Parathyroid adenoma (tissue), 2 donors: ENCODE data around the gene SGSH.

Source experiments
- H2AFZ ChIP-seq: fragments of 300-600 bp; sonication (generic); one replicate; pipeline ENCODE4 v1.7.0; 2017; ENCODE audit warnings: antibody characterized with exemption, mild to moderate bottlenecking
- H3K27ac ChIP-seq: fragments of 300-600 bp; sonication (generic); one replicate; pipeline ENCODE4 v1.7.0; 2017
- H3K27me3 ChIP-seq: fragments of 300-600 bp; sonication (generic); one replicate; pipeline ENCODE4 v1.7.0; 2017; ENCODE audit warnings: low read length; ENCODE audit not compliant: control insufficient read depth, insufficient read depth
- H3K36me3 ChIP-seq: fragments of 300-600 bp; sonication (generic); one replicate; pipeline ENCODE4 v1.7.0; 2017; ENCODE audit warnings: low read length; ENCODE audit not compliant: control insufficient read depth, insufficient read depth
- H3K4me1 ChIP-seq: fragments of 300-600 bp; sonication (generic); one replicate; pipeline ENCODE4 v1.7.0; 2017; ENCODE audit warnings: control low read depth
- H3K4me2 ChIP-seq: fragments of 300-600 bp; sonication (generic); one replicate; pipeline ENCODE4 v1.7.0; 2017; ENCODE audit warnings: low read length
- H3K4me3 ChIP-seq: fragments of 300-600 bp; sonication (generic); one replicate; pipeline ENCODE4 v1.7.0; 2017; ENCODE audit warnings: low read depth, low read length
- H3K79me2 ChIP-seq: fragments of 300-600 bp; sonication (generic); one replicate; pipeline ENCODE4 v1.7.0; 2017; ENCODE audit warnings: control low read depth
- H3K9ac ChIP-seq: fragments of 300-600 bp; sonication (generic); one replicate; pipeline ENCODE4 v1.7.0; 2017; ENCODE audit warnings: mild to moderate bottlenecking
- H3K9me3 ChIP-seq: fragments of 300-600 bp; sonication (generic); one replicate; pipeline ENCODE4 v1.7.0; 2017; ENCODE audit warnings: low read length; ENCODE audit not compliant: control insufficient read depth
- CTCF ChIP-seq: fragments of 300-600 bp; sonication (generic); IDR thresholded peaks from one replicate; pipeline ENCODE4 v1.7.0; 2017; ENCODE audit warnings: antibody characterized with exemption, mild to moderate bottlenecking
- donor health status: primary hyperparathyroidism.

The SGSH gene

GRCh38 chr17:80198144-80198661 is 21.9 kb downstream of the SGSH start:
- H3K27ac ChIP-seq: no peak overlapping the region
- H3K4me3 ChIP-seq: no peak overlapping the region
- no peak overlapping the region for H3K4me2 ChIP-seq
- H3K27me3 ChIP-seq: no peaks in the 10 kb centered on the region
- H3K79me2 ChIP-seq: no peaks in the 10 kb centered on the region
- H3K9me3 ChIP-seq: no peaks in the 10 kb centered on the region
- H2AFZ ChIP-seq: no peak overlapping the region
- H3K4me1 ChIP-seq: no peaks in the 10 kb centered on the region
- TF ChIP-seq CTCF: no peak
- H3K9ac ChIP-seq: no peak overlapping the region
- no peaks in the 10 kb centered on the region for H3K36me3 ChIP-seq

- no peak overlapping the region for H3K4me2 ChIP-seq
- H2AFZ ChIP-seq: no peak overlapping the region
- H3K9me3 ChIP-seq: no peaks in the 10 kb centered on the region
- no peaks in the 10 kb centered on the region for H3K79me2 ChIP-seq
- H3K36me3 ChIP-seq: no peaks in the 10 kb centered on the region
- H3K4me3 ChIP-seq: no peak overlapping the region
- H3K9ac ChIP-seq: no peak overlapping the region
- no peak overlapping the region for H3K27ac ChIP-seq
- H3K4me1 ChIP-seq: no peaks in the 10 kb centered on the region
- no peaks in the 10 kb centered on the region for H3K27me3 ChIP-seq
- no peak for TF ChIP-seq CTCF
These were observed 23.5 kb downstream of the SGSH start for GRCh38 chr17:80196652-80197051.

- no peak overlapping the region for H3K4me3 ChIP-seq
- no peaks in the 10 kb centered on the region for H3K9me3 ChIP-seq
- H3K27ac ChIP-seq: no peak overlapping the region
- H2AFZ ChIP-seq: no peak overlapping the region
- H3K36me3 ChIP-seq: no peaks in the 10 kb centered on the region
- TF ChIP-seq CTCF: peak; percentile 83
- no peaks in the 10 kb centered on the region for H3K4me1 ChIP-seq
- H3K79me2 ChIP-seq: no peaks in the 10 kb centered on the region
- no peak overlapping the region for H3K9ac ChIP-seq
- H3K27me3 ChIP-seq: no peaks in the 10 kb centered on the region
- H3K4me2 ChIP-seq: no peak overlapping the region
These were observed 24.2 kb downstream of the SGSH start for GRCh38 chr17:80195671-80196529.

- Histone ChIP-seq H3K9me3 (no peaks in the 10 kb centered on the region), H3K36me3 (no peaks in the 10 kb centered on the region), H3K27me3 (no peaks in the 10 kb centered on the region), H2AFZ (no peak overlapping the region), H3K79me2 (no peaks in the 10 kb centered on the region), H3K4me1 (no peaks in the 10 kb centered on the region), H3K27ac (no peak overlapping the region), H3K9ac (no peak overlapping the region), H3K4me3 (no peak overlapping the region), H3K4me2 (no peak overlapping the region)
- TF ChIP-seq CTCF: no peak
These were observed 25.0 kb downstream of the SGSH start for GRCh38 chr17:80195141-80195540.
